ENCODE results near the gene CFAP73. TPM values are rescaled to one million over a fixed set of nuclear protein-coding genes. Genes with fewer than 3 reads are reported as not detected.

The CFAP73 gene
- polyA plus RNA-seq, 4 donors = 0.19 to 0.44 TPM; not detected in 2

- WGBS, 3 donors = 1 to 5% (median 3%) methylated on average over 41 to 51 of the region's 51 CpGs
- Histone ChIP-seq H3K27me3 (ENCODE audit: control insufficient read depth in 3 of 3, insufficient read depth in 3 of 3, low read length in 3 of 3) (peaks cover 0 to 50% (median 2%) of the 10 kb centered on the region in 3 donors), H3K4me1 (ENCODE audit: control insufficient read depth in 3 of 3, insufficient read depth in 2 of 3, low read depth in 1 of 3, low read length in 2 of 3) (peaks cover 0 to 5% (median 0%) of the 10 kb centered on the region in 3 donors), H3K36me3 (ENCODE audit: control insufficient read depth in 3 of 3, insufficient read depth in 2 of 3, low read depth in 1 of 3, low read length in 3 of 3) (peaks cover 7 to 23% (median 8%) of the 10 kb centered on the region in 3 donors), H3K27ac (ENCODE audit: low read depth in 1 of 3, low read length in 2 of 3) (no peak overlapping the region), H3K4me3 (ENCODE audit: low read depth in 1 of 3, low read length in 3 of 3) (peak overlapping the region in 1 of 3 donors; percentile 18), H3K9me3 (ENCODE audit: control insufficient read depth in 2 of 2, insufficient read depth in 1 of 2, low read depth in 1 of 2, low read length in 1 of 2) (no peaks in the 10 kb centered on the region)
- FAIRE-seq (no peak), DNase-seq (peak in 1 of 2 donors; percentile 34)
Measured at GRCh38 chr12:113154351-113154973, 4.9 kb downstream of the CFAP73 start.

GRCh38 chr12:113155060-113155459 lies 5.5 kb downstream of the CFAP73 start:
- no peak overlapping the region for H3K27ac ChIP-seq (ENCODE audit: low read depth in 1 of 3, low read length in 2 of 3)
- H3K9me3 ChIP-seq (ENCODE audit: control insufficient read depth in 2 of 2, insufficient read depth in 1 of 2, low read depth in 1 of 2, low read length in 1 of 2) = no peaks in the 10 kb centered on the region
- H3K4me1 ChIP-seq (ENCODE audit: control insufficient read depth in 3 of 3, insufficient read depth in 2 of 3, low read depth in 1 of 3, low read length in 2 of 3) = peaks cover 0 to 5% (median 0%) of the 10 kb centered on the region in 3 donors
- peaks cover 8 to 29% (median 10%) of the 10 kb centered on the region in 3 donors for H3K36me3 ChIP-seq (ENCODE audit: control insufficient read depth in 3 of 3, insufficient read depth in 2 of 3, low read depth in 1 of 3, low read length in 3 of 3)
- WGBS, 3 donors = 67 to 74% (median 70%) methylated on average over 12 of the region's 12 CpGs
- FAIRE-seq = no peak
- no peak overlapping the region for H3K4me3 ChIP-seq (ENCODE audit: low read depth in 1 of 3, low read length in 3 of 3)
- no peak for DNase-seq
- H3K27me3 ChIP-seq (ENCODE audit: control insufficient read depth in 3 of 3, insufficient read depth in 3 of 3, low read length in 3 of 3) = peaks cover 0 to 48% (median 2%) of the 10 kb centered on the region in 3 donors

DNA sequence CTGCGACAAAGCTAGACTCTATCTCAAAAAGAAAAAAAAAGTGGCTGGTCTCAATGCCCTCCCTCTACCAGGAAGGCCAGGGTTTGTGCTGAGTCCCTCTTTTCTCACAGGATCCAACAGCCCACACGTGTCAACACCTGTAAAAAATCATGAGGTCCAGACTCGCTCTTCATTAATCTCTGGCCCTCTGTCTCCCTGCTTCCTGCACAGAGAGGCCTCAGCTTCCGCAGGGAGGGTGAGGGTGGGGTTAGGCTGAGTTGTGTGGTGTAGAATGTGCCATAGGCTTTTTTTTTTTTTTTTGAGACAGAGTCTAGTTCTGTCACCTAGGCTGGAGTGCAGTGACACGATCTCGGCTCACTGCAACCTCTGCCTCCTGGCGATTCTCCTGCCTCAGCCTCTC lies 6.1 kb downstream of the CFAP73 start:
- Histone ChIP-seq H3K4me1 (ENCODE audit: control insufficient read depth in 3 of 3, insufficient read depth in 2 of 3, low read depth in 1 of 3, low read length in 2 of 3) (peaks cover 0 to 5% (median 0%) of the 10 kb centered on the region in 3 donors), H3K27me3 (ENCODE audit: control insufficient read depth in 3 of 3, insufficient read depth in 3 of 3, low read length in 3 of 3) (peaks cover 0 to 43% (median 2%) of the 10 kb centered on the region in 3 donors), H3K4me3 (ENCODE audit: low read depth in 1 of 3, low read length in 3 of 3) (no peak overlapping the region), H3K27ac (ENCODE audit: low read depth in 1 of 3, low read length in 2 of 3) (no peak overlapping the region), H3K36me3 (ENCODE audit: control insufficient read depth in 3 of 3, insufficient read depth in 2 of 3, low read depth in 1 of 3, low read length in 3 of 3) (peaks cover 10 to 34% (median 14%) of the 10 kb centered on the region in 3 donors), H3K9me3 (ENCODE audit: control insufficient read depth in 2 of 2, insufficient read depth in 1 of 2, low read depth in 1 of 2, low read length in 1 of 2) (no peaks in the 10 kb centered on the region)
- no peak for DNase-seq
- no peak for FAIRE-seq
- 57 to 61% (median 60%) methylated on average over 7 of the region's 7 CpGs for WGBS, 3 donors

DNA sequence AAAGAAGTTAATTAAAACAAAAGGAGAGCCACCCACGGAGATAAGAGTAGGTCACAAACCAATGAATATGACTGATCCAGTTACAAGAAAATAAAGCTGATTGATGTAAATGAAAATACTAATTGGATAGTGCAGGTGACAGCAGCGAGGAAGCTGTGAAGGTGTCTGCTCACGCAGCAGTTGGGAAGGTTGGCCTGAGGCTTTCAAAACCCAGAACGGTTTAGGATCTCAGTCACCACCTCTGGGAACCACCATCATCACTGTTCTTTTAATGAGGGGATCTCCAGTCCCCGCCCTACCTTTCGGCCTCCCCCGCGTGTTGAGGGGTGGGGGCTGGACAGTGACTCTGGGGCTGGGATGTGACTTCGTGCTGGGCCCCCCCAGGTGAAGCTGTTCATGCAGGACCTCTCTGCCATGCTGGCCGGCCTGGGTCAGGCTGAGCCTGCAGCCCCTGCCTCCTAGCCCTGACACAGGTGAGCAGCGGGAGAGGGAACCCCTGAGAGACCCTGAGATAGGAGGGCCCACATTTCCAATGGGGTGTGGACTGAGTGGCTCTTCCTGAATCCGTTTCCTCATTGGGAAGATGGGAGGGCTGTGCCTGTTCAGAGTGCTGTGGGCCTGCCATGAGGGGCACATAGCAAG lies 7.8 kb downstream of the CFAP73 start:
- WGBS, 3 donors = 86 to 88% (median 87%) methylated on average over 12 of the region's 12 CpGs
- Histone ChIP-seq H3K9me3 (ENCODE audit: control insufficient read depth in 2 of 2, insufficient read depth in 1 of 2, low read depth in 1 of 2, low read length in 1 of 2) (no peaks in the 10 kb centered on the region), H3K4me3 (ENCODE audit: low read depth in 1 of 3, low read length in 3 of 3) (no peak overlapping the region), H3K4me1 (ENCODE audit: control insufficient read depth in 3 of 3, insufficient read depth in 2 of 3, low read depth in 1 of 3, low read length in 2 of 3) (peaks cover 0 to 5% (median 0%) of the 10 kb centered on the region in 3 donors), H3K27ac (ENCODE audit: low read depth in 1 of 3, low read length in 2 of 3) (no peak overlapping the region), H3K27me3 (ENCODE audit: control insufficient read depth in 3 of 3, insufficient read depth in 3 of 3, low read length in 3 of 3) (peaks cover 0 to 35% (median 2%) of the 10 kb centered on the region in 3 donors), H3K36me3 (ENCODE audit: control insufficient read depth in 3 of 3, insufficient read depth in 2 of 3, low read depth in 1 of 3, low read length in 3 of 3) (peaks cover 13 to 49% (median 17%) of the 10 kb centered on the region in 3 donors)
- DNase-seq (no peak), FAIRE-seq (no peak)

DNA sequence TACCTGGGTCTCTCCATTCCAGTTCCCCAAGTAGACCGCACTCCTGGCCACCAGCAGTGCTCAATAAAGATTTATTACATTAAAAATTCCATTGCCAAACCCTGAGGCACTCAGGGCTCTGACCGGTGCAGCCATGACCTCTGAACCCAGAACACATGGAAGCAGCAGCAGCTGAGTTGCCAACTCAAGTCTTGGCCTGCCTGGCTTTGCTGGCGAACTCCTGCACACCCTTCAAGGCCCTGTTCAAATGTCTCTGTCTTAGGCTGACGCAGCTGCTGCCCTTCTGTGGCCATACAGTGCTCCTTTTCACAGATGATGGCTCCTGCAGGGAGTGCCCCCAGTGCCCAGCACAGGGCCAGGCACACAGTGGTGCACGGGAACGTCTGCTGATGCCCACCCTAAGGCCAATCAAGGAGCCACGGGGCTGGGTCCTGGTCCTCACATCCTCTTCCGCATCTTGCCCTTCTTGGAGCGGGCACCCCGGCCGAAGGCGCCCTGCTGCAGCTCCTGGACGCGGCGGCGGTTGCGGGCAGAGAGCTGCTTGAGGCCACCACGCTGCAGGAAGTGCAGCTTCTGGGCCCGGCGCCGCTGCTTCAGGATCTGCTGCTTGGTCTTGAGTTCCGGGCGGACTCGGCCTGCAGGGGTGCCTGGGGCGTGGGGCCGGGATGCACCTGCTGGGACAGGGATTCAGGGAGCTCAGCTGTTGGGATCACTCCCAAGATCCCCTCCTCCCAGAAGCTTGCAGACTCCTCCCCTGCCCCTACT lies 9.1 kb downstream of the CFAP73 start:
- Histone ChIP-seq H3K4me1 (ENCODE audit: control insufficient read depth in 3 of 3, insufficient read depth in 2 of 3, low read depth in 1 of 3, low read length in 2 of 3) (no peaks in the 10 kb centered on the region), H3K36me3 (ENCODE audit: control insufficient read depth in 3 of 3, insufficient read depth in 2 of 3, low read depth in 1 of 3, low read length in 3 of 3) (peaks cover 17 to 62% (median 22%) of the 10 kb centered on the region in 3 donors), H3K4me3 (ENCODE audit: low read depth in 1 of 3, low read length in 3 of 3) (no peak overlapping the region), H3K9me3 (ENCODE audit: control insufficient read depth in 2 of 2, insufficient read depth in 1 of 2, low read depth in 1 of 2, low read length in 1 of 2) (no peaks in the 10 kb centered on the region), H3K27me3 (ENCODE audit: control insufficient read depth in 3 of 3, insufficient read depth in 3 of 3, low read length in 3 of 3) (peaks cover 0 to 23% (median 2%) of the 10 kb centered on the region in 3 donors), H3K27ac (ENCODE audit: low read depth in 1 of 3, low read length in 2 of 3) (no peak overlapping the region)
- DNase-seq (no peak), FAIRE-seq (no peak)
- 94 to 95% (median 95%) methylated on average over 25 to 26 of the region's 26 CpGs for WGBS, 3 donors

- Histone ChIP-seq H3K4me3 (ENCODE audit: low read depth in 1 of 3, low read length in 3 of 3) (no peak overlapping the region), H3K27ac (ENCODE audit: low read depth in 1 of 3, low read length in 2 of 3) (no peak overlapping the region), H3K9me3 (ENCODE audit: control insufficient read depth in 2 of 2, insufficient read depth in 1 of 2, low read depth in 1 of 2, low read length in 1 of 2) (no peaks in the 10 kb centered on the region), H3K36me3 (ENCODE audit: control insufficient read depth in 3 of 3, insufficient read depth in 2 of 3, low read depth in 1 of 3, low read length in 3 of 3) (peaks cover 22 to 73% (median 22%) of the 10 kb centered on the region in 3 donors), H3K4me1 (ENCODE audit: control insufficient read depth in 3 of 3, insufficient read depth in 2 of 3, low read depth in 1 of 3, low read length in 2 of 3) (no peaks in the 10 kb centered on the region), H3K27me3 (ENCODE audit: control insufficient read depth in 3 of 3, insufficient read depth in 3 of 3, low read length in 3 of 3) (peaks cover 0 to 10% (median 0%) of the 10 kb centered on the region in 3 donors)
- DNase-seq = no peak
- FAIRE-seq = no peak
- WGBS, 3 donors = 92 to 94% (median 93%) methylated on average over 7 of the region's 7 CpGs
Measured at GRCh38 chr12:113159937-113160336, 10.4 kb downstream of the CFAP73 start.

- FAIRE-seq = no peak
- Histone ChIP-seq H3K4me1 (ENCODE audit: control insufficient read depth in 3 of 3, insufficient read depth in 2 of 3, low read depth in 1 of 3, low read length in 2 of 3) (no peaks in the 10 kb centered on the region), H3K27me3 (ENCODE audit: control insufficient read depth in 3 of 3, insufficient read depth in 3 of 3, low read length in 3 of 3) (no peaks in the 10 kb centered on the region), H3K36me3 (ENCODE audit: control insufficient read depth in 3 of 3, insufficient read depth in 2 of 3, low read depth in 1 of 3, low read length in 3 of 3) (peaks cover 29 to 89% (median 30%) of the 10 kb centered on the region in 3 donors), H3K4me3 (ENCODE audit: low read depth in 1 of 3, low read length in 3 of 3) (no peak overlapping the region), H3K27ac (ENCODE audit: low read depth in 1 of 3, low read length in 2 of 3) (no peak overlapping the region), H3K9me3 (ENCODE audit: control insufficient read depth in 2 of 2, insufficient read depth in 1 of 2, low read depth in 1 of 2, low read length in 1 of 2) (no peaks in the 10 kb centered on the region)
- no peak for DNase-seq
- WGBS, 3 donors = 74 to 83% (median 83%) methylated on average over 18 to 26 of the region's 26 CpGs
Measured at GRCh38 chr12:113161415-113162016, 12.0 kb downstream of the CFAP73 start.

All from small intestine (tissue), 7 donors.